Activated CD4-positive, alpha-beta memory T cell treated with anti-CD3 and anti-CD28 coated beads, Interleukin-2, amount 10 ng/mL, durations not matched to agents 7 days and 5 days (primary cell): Measurements from ENCODE around the gene NES. TPM values are rescaled to one million over a fixed set of nuclear protein-coding genes. Genes with fewer than 3 reads are reported as not detected.

Source experiments
- CTCF ChIA-PET: fragments of 350-600 bp; sonication (Branson Sonifier 250); formaldehyde crosslinking; loops from one replicate; lab custom pipeline; 2021; ENCODE audit warnings: antibody characterized with exemption, inconsistent platforms; lab: Charles Lee
- POLR2A ChIA-PET: fragments of 350-600 bp; sonication (Branson Sonifier 250); formaldehyde crosslinking; loops from one replicate; lab custom pipeline; 2021; ENCODE audit warnings: antibody characterized with exemption; lab: Charles Lee
- DNase-seq: peaks from one replicate; pipeline ENCODE4 v3.0.0-alpha.2; 2020
- H3K27ac Mint-ChIP-seq: one replicate; pipeline ENCODE4 v1.8.0; 2021; ENCODE audit warnings: mild to moderate bottlenecking, mixed read lengths
- H3K27me3 Mint-ChIP-seq: one replicate; pipeline ENCODE4 v1.8.0; 2021; ENCODE audit warnings: mixed read lengths
- H3K36me3 Mint-ChIP-seq: one replicate; pipeline ENCODE4 v1.8.0; 2021; ENCODE audit warnings: low read depth, mixed read lengths
- H3K4me1 Mint-ChIP-seq: one replicate; pipeline ENCODE4 v1.8.0; 2021; ENCODE audit warnings: mixed read lengths
- H3K4me3 Mint-ChIP-seq: one replicate; pipeline ENCODE4 v1.8.0; 2021; ENCODE audit warnings: mild to moderate bottlenecking, mixed read lengths
- H3K9me3 Mint-ChIP-seq: one replicate; pipeline ENCODE4 v1.8.0; 2021; ENCODE audit warnings: mixed read lengths
- total RNA-seq, 2 experiments: library from RNA; stranded (reverse); gene quantifications; one replicate each; pipeline ENCODE4 v1.2.3, GENCODE V29; 2021

NES gene
- total RNA-seq, 2 experiments from 2014 or later, result not detected

GRCh38 chr1:156703336-156703735 is 26.1 kb upstream of the NES start:
- CTCF ChIA-PET, result interaction anchor here (1.2 to 10.7 kb wide), 5 partner anchors 13 to 122 kb away, joined by 3 to 109 read pairs (median 5); partner anchors contain the start of genes ISG20L2 and METTL25B
- Mint-ChIP-seq H3K4me3 (no peak overlapping the region), H3K9me3 (no peaks in the 10 kb centered on the region), H3K4me1 (peaks cover 21% of the 10 kb centered on the region), H3K27me3 (peaks cover 38% of the 10 kb centered on the region), H3K36me3 (no peaks in the 10 kb centered on the region), H3K27ac (no peak overlapping the region)
- no peak for DNase-seq
- POLR2A ChIA-PET, result no interaction called here

- H3K9me3 Mint-ChIP-seq, result no peaks in the 10 kb centered on the region
- no peak overlapping the region for H3K27ac Mint-ChIP-seq
- no peak overlapping the region for H3K4me3 Mint-ChIP-seq
- ChIA-PET CTCF (interaction anchor here (0.7 to 10.7 kb wide), 3 partner anchors 11 to 148 kb away, joined by 3 to 109 read pairs (median 4); no protein-coding TSS in a partner anchor), POLR2A (no interaction called here)
- H3K27me3 Mint-ChIP-seq, result peaks cover 35% of the 10 kb centered on the region
- DNase-seq, result no peak
- H3K36me3 Mint-ChIP-seq, result no peaks in the 10 kb centered on the region
- H3K4me1 Mint-ChIP-seq, result peaks cover 9% of the 10 kb centered on the region
Observed at GRCh38 chr1:156700736-156701531, 23.7 kb upstream of the NES start.

- ChIA-PET POLR2A (no interaction called here), CTCF (interaction anchor here (1.9 to 10.7 kb wide), 2 partner anchors 9 to 27 kb away, joined by 5 to 109 read pairs; no protein-coding TSS in a partner anchor)
- Mint-ChIP-seq H3K27me3 (peaks cover 25% of the 10 kb centered on the region), H3K27ac (no peak overlapping the region), H3K9me3 (no peaks in the 10 kb centered on the region), H3K4me3 (no peak overlapping the region), H3K4me1 (no peaks in the 10 kb centered on the region), H3K36me3 (no peaks in the 10 kb centered on the region)
- DNase-seq, result no peak
Observed at GRCh38 chr1:156698995-156699394, 21.8 kb upstream of the NES start.

- DNase-seq, result no peak
- POLR2A ChIA-PET, result interaction anchor here (1.0 kb wide), 1 partner anchor 18 kb away, joined by 3 read pairs; no protein-coding TSS in a partner anchor
- Mint-ChIP-seq H3K4me1 (peaks cover 3% of the 10 kb centered on the region), H3K36me3 (no peaks in the 10 kb centered on the region), H3K4me3 (no peak overlapping the region), H3K9me3 (no peaks in the 10 kb centered on the region), H3K27me3 (peaks cover 31% of the 10 kb centered on the region), H3K27ac (no peak overlapping the region)
- CTCF ChIA-PET, result interaction anchor here (1.2 to 10.7 kb wide), 2 partner anchors 7 to 10 kb away, joined by 3 to 109 read pairs; no protein-coding TSS in a partner anchor
Observed at GRCh38 chr1:156697481-156697880, 20.3 kb upstream of the NES start.

- ChIA-PET POLR2A (interaction anchor here (1.0 kb wide), 1 partner anchor 19 kb away, joined by 3 read pairs; no protein-coding TSS in a partner anchor), CTCF (no interaction called here)
- Mint-ChIP-seq H3K9me3 (no peaks in the 10 kb centered on the region), H3K27me3 (peaks cover 38% of the 10 kb centered on the region), H3K27ac (no peak overlapping the region), H3K36me3 (no peaks in the 10 kb centered on the region), H3K4me3 (no peak overlapping the region), H3K4me1 (peaks cover 7% of the 10 kb centered on the region)
- no peak for DNase-seq
Observed at GRCh38 chr1:156696755-156697154, 19.5 kb upstream of the NES start.

GRCh38 chr1:156694690-156694962 is 17.4 kb upstream of the NES start:
- Mint-ChIP-seq H3K36me3 (no peaks in the 10 kb centered on the region), H3K27me3 (peaks cover 60% of the 10 kb centered on the region), H3K9me3 (no peaks in the 10 kb centered on the region), H3K4me3 (no peak overlapping the region), H3K4me1 (peaks cover 10% of the 10 kb centered on the region), H3K27ac (no peak overlapping the region)
- no peak for DNase-seq
- POLR2A ChIA-PET, result no interaction called here
- CTCF ChIA-PET, result interaction anchor here (1.0 to 2.1 kb wide), 3 partner anchors 11 to 31 kb away, joined by 4 to 5 read pairs (median 5); no protein-coding TSS in a partner anchor

- no peak overlapping the region for H3K4me3 Mint-ChIP-seq
- no peak for DNase-seq
- H3K4me1 Mint-ChIP-seq, result peaks cover 15% of the 10 kb centered on the region
- POLR2A ChIA-PET, result interaction anchor here (0.7 kb wide), 1 partner anchor 47 kb away, joined by 3 read pairs; no protein-coding TSS in a partner anchor
- H3K27me3 Mint-ChIP-seq, result peaks cover 65% of the 10 kb centered on the region
- H3K27ac Mint-ChIP-seq, result no peak overlapping the region
- no peaks in the 10 kb centered on the region for H3K36me3 Mint-ChIP-seq
- no peaks in the 10 kb centered on the region for H3K9me3 Mint-ChIP-seq
- CTCF ChIA-PET, result interaction anchor here (1.0 to 2.1 kb wide), 3 partner anchors 10 to 32 kb away, joined by 4 to 5 read pairs (median 5); no protein-coding TSS in a partner anchor
Observed at GRCh38 chr1:156693848-156694689, 16.9 kb upstream of the NES start.

- ChIA-PET POLR2A (no interaction called here), CTCF (interaction anchor here (1.2 to 5.8 kb wide), 2 partner anchors 13 to 198 kb away, joined by 4 to 57 read pairs; partner anchors contain the start of gene CRABP2)
- DNase-seq, result no peak
- Mint-ChIP-seq H3K4me3 (no peak overlapping the region), H3K27me3 (peaks cover 74% of the 10 kb centered on the region), H3K27ac (no peak overlapping the region), H3K36me3 (no peaks in the 10 kb centered on the region), H3K9me3 (no peaks in the 10 kb centered on the region), H3K4me1 (peaks cover 15% of the 10 kb centered on the region)
Observed at GRCh38 chr1:156692925-156693847, 16.0 kb upstream of the NES start.

- CTCF ChIA-PET, result interaction anchor here (1.2 to 11.7 kb wide), 4 partner anchors 13 to 199 kb away, joined by 4 to 212 read pairs (median 40); partner anchors contain the start of genes CRABP2, ISG20L2 and METTL25B
- Mint-ChIP-seq H3K36me3 (no peaks in the 10 kb centered on the region), H3K9me3 (no peaks in the 10 kb centered on the region), H3K4me3 (no peak overlapping the region), H3K27ac (no peak overlapping the region), H3K4me1 (peaks cover 15% of the 10 kb centered on the region), H3K27me3 (peaks cover 74% of the 10 kb centered on the region)
- no peak for DNase-seq
- POLR2A ChIA-PET, result interaction anchor here (0.5 to 3.9 kb wide), 2 partner anchors 34 to 87 kb away, joined by 3 to 32 read pairs; partner anchors contain the start of genes ISG20L2 and METTL25B
Observed at GRCh38 chr1:156692441-156692924, 15.3 kb upstream of the NES start.

GRCh38 chr1:156691665-156692440 is 14.6 kb upstream of the NES start:
- Mint-ChIP-seq H3K27me3 (peaks cover 73% of the 10 kb centered on the region), H3K36me3 (no peaks in the 10 kb centered on the region), H3K27ac (no peak overlapping the region), H3K4me3 (no peak overlapping the region), H3K9me3 (no peaks in the 10 kb centered on the region), H3K4me1 (peaks cover 15% of the 10 kb centered on the region)
- ChIA-PET POLR2A (interaction anchor here (0.5 to 3.9 kb wide), 4 partner anchors 13 to 86 kb away, joined by 3 to 32 read pairs (median 8); partner anchors contain the start of genes CRABP2, ISG20L2 and METTL25B), CTCF (interaction anchor here (1.1 to 11.7 kb wide), 8 partner anchors 9 to 199 kb away, joined by 3 to 212 read pairs (median 24); partner anchors contain the start of genes CRABP2, ISG20L2, METTL25B and NTRK1)
- no peak for DNase-seq

GRCh38 chr1:156691191-156691590 is 14.0 kb upstream of the NES start:
- Mint-ChIP-seq H3K4me1 (peaks cover 15% of the 10 kb centered on the region), H3K27me3 (peaks cover 68% of the 10 kb centered on the region)
- POLR2A ChIA-PET, result interaction anchor here (1.6 to 3.9 kb wide), 4 partner anchors 14 to 61 kb away, joined by 5 to 32 read pairs (median 8); partner anchors contain the start of genes CRABP2, ISG20L2 and METTL25B

More at GRCh38 chr1:156691191-156691590, 14.0 kb upstream of the NES start:
- Mint-ChIP-seq H3K27ac (no peak overlapping the region), H3K36me3 (no peaks in the 10 kb centered on the region), H3K9me3 (no peaks in the 10 kb centered on the region), H3K4me3 (no peak overlapping the region)
- CTCF ChIA-PET, result interaction anchor here (1.1 to 11.7 kb wide), 11 partner anchors 9 to 200 kb away, joined by 3 to 212 read pairs (median 26); partner anchors contain the start of genes CRABP2, ISG20L2, METTL25B and NES
- DNase-seq, result no peak
